Panc1 (cell line): Measurements from ENCODE around the gene PRLR. TPM values are rescaled to one million over a fixed set of nuclear protein-coding genes. Genes with fewer than 3 reads are reported as not detected.

ENCODE experiments used
- ATAC-seq: fragments of 200-7000 bp; cut with Tn5 transposase; 2 replicates; pipeline ENCODE4 v1.9.1; 2020; ENCODE audit warnings: mild to moderate bottlenecking, moderate library complexity
- BruUV-seq: library from RNA; stranded (reverse); fragments of 400-500 nt; replicated peaks from 2 replicates; lab custom pipeline; 2021; lab: Mats Ljungman, UMichigan
- CTCF ChIA-PET: fragments of 300-600 bp; sonication (Branson Sonifier 250); formaldehyde crosslinking; loops from one replicate; lab custom pipeline; 2022; ENCODE audit warnings: antibody characterized with exemption; lab: Charles Lee
- POLR2A ChIA-PET: fragments of 300-600 bp; sonication (Branson Sonifier 250); formaldehyde crosslinking; loops from one replicate; lab custom pipeline; 2022; ENCODE audit warnings: antibody characterized with exemption; lab: Charles Lee
- DNase-seq: peaks from one replicate; pipeline ENCODE4 v3.0.0-alpha.2; 2010; ENCODE audit warnings: low read depth, low spot score
- H3K27ac ChIP-seq: 2 replicates; pipeline ENCODE4 v1.5.1; 2011; ENCODE audit warnings: mild to moderate bottlenecking, low read length, inconsistent platforms
- H3K27me3 ChIP-seq: fragments of 200-500 bp; sonication (Bioruptor generic); 2 replicates; pipeline ENCODE4 v1.6.0; 2014; ENCODE audit warnings: low read length, inconsistent platforms; ENCODE audit not compliant: control insufficient read depth, insufficient read depth
- H3K36me3 ChIP-seq: fragments of 200-500 bp; sonication (Bioruptor generic); 2 replicates; pipeline ENCODE4 v1.5.1; 2014; ENCODE audit warnings: inconsistent platforms, mild to moderate bottlenecking, low read length, moderate library complexity; ENCODE audit not compliant: control insufficient read depth, insufficient read depth
- H3K4me1 ChIP-seq: 2 replicates; pipeline ENCODE4 v1.5.1; 2011; ENCODE audit warnings: inconsistent platforms, mild to moderate bottlenecking, low read length, moderate library complexity; ENCODE audit not compliant: control insufficient read depth, insufficient read depth
- H3K4me3 ChIP-seq, 2 experiments: 2 replicates each; pipeline ENCODE4 v1.5.1; 2011 to 2012; ENCODE audit warnings: low read depth in 2 of 2, low read length in 2 of 2, mild to moderate bottlenecking in 2 of 2, inconsistent platforms in 1 of 2, moderate library complexity in 1 of 2
- H3K9me3 ChIP-seq: fragments of 200-500 bp; sonication (Bioruptor generic); 2 replicates; pipeline ENCODE4 v1.5.1; 2014; ENCODE audit warnings: low read depth, mild to moderate bottlenecking, inconsistent platforms, low read length, moderate library complexity; ENCODE audit not compliant: control insufficient read depth, insufficient read depth
- POLR2AphosphoS5 ChIP-seq: IDR thresholded peaks from 2 replicates; pipeline ENCODE4 v1.6.1; 2012; ENCODE audit warnings: mild to moderate bottlenecking, low read depth, low read length, moderate library complexity
- SIN3A ChIP-seq: IDR thresholded peaks from 2 replicates; pipeline ENCODE4 v1.6.1; 2012; ENCODE audit warnings: low read depth, mild to moderate bottlenecking, low read length, moderate library complexity, borderline replicate concordance; ENCODE audit not compliant: insufficient read depth
- TCF7L2 ChIP-seq: IDR thresholded peaks from 2 replicates; pipeline ENCODE4 v1.6.1; 2011; ENCODE audit warnings: mild to moderate bottlenecking, low read depth, low read length, inconsistent platforms
- in situ Hi-C: cut with HindIII; loops from 2 replicates; pipeline ENCODE4 v1.10.0; 2016; ENCODE audit warnings: low sequenced_read_pairs, low pct_unique_long_range_greater_than_20kb
- intact Hi-C: fragments of 100-400 bp; cut with micrococcal nuclease; formaldehyde crosslinking; loops from one replicate; pipeline ENCODE4 v1.10.0; 2022; ENCODE audit not compliant: unreplicated experiment
- total RNA-seq: library from RNA; stranded (reverse); gene quantifications from one replicate; pipeline ENCODE4 v1.2.1, GENCODE V29; 2021; ENCODE audit not compliant: unreplicated experiment
- TF ChIP-seq, protein P1 (sequence below), 2 experiments: IDR thresholded peaks; 2 replicates each; pipeline ENCODE4 v1.6.1; 2011 to 2012; ENCODE audit warnings: low read depth in 2 of 2, control low read depth in 1 of 2, low read length in 1 of 2, mild to moderate bottlenecking in 1 of 2, moderate library complexity in 1 of 2; ENCODE audit not compliant: insufficient read depth in 1 of 2
- TF ChIP-seq, protein P2 (sequence below): fragments of 450-650 bp; IDR thresholded peaks from 2 replicates; pipeline ENCODE4 v1.5.1; 2017; ENCODE audit warnings: mild to moderate bottlenecking

Gene PRLR
- total RNA-seq, 1 experiment from 2014 or later, result 0.46 TPM

- DNase-seq, result no peak
- Histone ChIP-seq H3K27me3 (no peaks in the 10 kb centered on the region), H3K4me3 (no peak overlapping the region), H3K9me3 (no peaks in the 10 kb centered on the region), H3K27ac (no peak overlapping the region), H3K36me3 (no peaks in the 10 kb centered on the region), H3K4me1 (no peaks in the 10 kb centered on the region)
- in situ Hi-C loops (no loop called here), intact Hi-C loops (no loop called here)
- ChIA-PET POLR2A (no interaction called here), CTCF (no interaction called here)
- TF ChIP-seq SIN3A (no peak), TCF7L2 (no peak), POLR2AphosphoS5 (no peak)
- TF ChIP-seq, protein P1, sequence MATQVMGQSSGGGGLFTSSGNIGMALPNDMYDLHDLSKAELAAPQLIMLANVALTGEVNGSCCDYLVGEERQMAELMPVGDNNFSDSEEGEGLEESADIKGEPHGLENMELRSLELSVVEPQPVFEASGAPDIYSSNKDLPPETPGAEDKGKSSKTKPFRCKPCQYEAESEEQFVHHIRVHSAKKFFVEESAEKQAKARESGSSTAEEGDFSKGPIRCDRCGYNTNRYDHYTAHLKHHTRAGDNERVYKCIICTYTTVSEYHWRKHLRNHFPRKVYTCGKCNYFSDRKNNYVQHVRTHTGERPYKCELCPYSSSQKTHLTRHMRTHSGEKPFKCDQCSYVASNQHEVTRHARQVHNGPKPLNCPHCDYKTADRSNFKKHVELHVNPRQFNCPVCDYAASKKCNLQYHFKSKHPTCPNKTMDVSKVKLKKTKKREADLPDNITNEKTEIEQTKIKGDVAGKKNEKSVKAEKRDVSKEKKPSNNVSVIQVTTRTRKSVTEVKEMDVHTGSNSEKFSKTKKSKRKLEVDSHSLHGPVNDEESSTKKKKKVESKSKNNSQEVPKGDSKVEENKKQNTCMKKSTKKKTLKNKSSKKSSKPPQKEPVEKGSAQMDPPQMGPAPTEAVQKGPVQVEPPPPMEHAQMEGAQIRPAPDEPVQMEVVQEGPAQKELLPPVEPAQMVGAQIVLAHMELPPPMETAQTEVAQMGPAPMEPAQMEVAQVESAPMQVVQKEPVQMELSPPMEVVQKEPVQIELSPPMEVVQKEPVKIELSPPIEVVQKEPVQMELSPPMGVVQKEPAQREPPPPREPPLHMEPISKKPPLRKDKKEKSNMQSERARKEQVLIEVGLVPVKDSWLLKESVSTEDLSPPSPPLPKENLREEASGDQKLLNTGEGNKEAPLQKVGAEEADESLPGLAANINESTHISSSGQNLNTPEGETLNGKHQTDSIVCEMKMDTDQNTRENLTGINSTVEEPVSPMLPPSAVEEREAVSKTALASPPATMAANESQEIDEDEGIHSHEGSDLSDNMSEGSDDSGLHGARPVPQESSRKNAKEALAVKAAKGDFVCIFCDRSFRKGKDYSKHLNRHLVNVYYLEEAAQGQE (IDR thresholded peaks at IDR 0.05; ENCODE audit: insufficient read depth in 1 of 2, low read depth in 2 of 2, low read length in 1 of 2), result no peak
- TF ChIP-seq, protein P2, sequence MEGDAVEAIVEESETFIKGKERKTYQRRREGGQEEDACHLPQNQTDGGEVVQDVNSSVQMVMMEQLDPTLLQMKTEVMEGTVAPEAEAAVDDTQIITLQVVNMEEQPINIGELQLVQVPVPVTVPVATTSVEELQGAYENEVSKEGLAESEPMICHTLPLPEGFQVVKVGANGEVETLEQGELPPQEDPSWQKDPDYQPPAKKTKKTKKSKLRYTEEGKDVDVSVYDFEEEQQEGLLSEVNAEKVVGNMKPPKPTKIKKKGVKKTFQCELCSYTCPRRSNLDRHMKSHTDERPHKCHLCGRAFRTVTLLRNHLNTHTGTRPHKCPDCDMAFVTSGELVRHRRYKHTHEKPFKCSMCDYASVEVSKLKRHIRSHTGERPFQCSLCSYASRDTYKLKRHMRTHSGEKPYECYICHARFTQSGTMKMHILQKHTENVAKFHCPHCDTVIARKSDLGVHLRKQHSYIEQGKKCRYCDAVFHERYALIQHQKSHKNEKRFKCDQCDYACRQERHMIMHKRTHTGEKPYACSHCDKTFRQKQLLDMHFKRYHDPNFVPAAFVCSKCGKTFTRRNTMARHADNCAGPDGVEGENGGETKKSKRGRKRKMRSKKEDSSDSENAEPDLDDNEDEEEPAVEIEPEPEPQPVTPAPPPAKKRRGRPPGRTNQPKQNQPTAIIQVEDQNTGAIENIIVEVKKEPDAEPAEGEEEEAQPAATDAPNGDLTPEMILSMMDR, result no peak
- no peak for ATAC-seq
- BruUV-seq, result no TSS peak
These were observed 112.3 kb downstream of the PRLR start for GRCh38 chr5:35117967-35118366.

- CTCF ChIA-PET, result interaction anchor here (0.6 kb wide), 2 partner anchors 28 to 218 kb away, joined by 3 to 5 read pairs; no protein-coding TSS in a partner anchor
- no peaks in the 10 kb centered on the region for H3K36me3 ChIP-seq
- POLR2A ChIA-PET, result no interaction called here
- no peaks in the 10 kb centered on the region for H3K9me3 ChIP-seq
- BruUV-seq, result no TSS peak
- H3K4me1 ChIP-seq, result no peaks in the 10 kb centered on the region
- ATAC-seq, result no peak
- no peak overlapping the region for H3K4me3 ChIP-seq
- H3K27me3 ChIP-seq, result no peaks in the 10 kb centered on the region
- TF ChIP-seq TCF7L2 (no peak), POLR2AphosphoS5 (no peak), SIN3A (no peak)
- TF ChIP-seq, protein P2, result no peak
- TF ChIP-seq, protein P1 (IDR thresholded peaks at IDR 0.05; ENCODE audit: insufficient read depth in 1 of 2, low read depth in 2 of 2, low read length in 1 of 2), result no peak
- in situ Hi-C loops, result no loop called here
- no peak for DNase-seq
- H3K27ac ChIP-seq, result no peak overlapping the region
- intact Hi-C loops, result no loop called here
These were observed 114.4 kb downstream of the PRLR start for GRCh38 chr5:35115920-35116319.
